HCT116 (cell line): ENCODE results near the gene TRAPPC14. TPM values are rescaled to one million over a fixed set of nuclear protein-coding genes. Genes with fewer than 3 reads are reported as not detected.

Experiments
- ATAC-seq: fragments of 200-7000 bp; cut with Tn5 transposase; 2 replicates; pipeline ENCODE4 v1.9.1; 2020; ENCODE audit warnings: mild to moderate bottlenecking, moderate library complexity
- BruUV-seq: library from RNA; stranded (reverse); fragments of 400-500 nt; replicated peaks from 2 replicates; lab custom pipeline; 2021; lab: Mats Ljungman, UMichigan
- CTCF ChIA-PET: fragments of 300-600 bp; sonication (Branson Sonifier 250); formaldehyde crosslinking; loops from one replicate; lab custom pipeline; 2021; ENCODE audit warnings: antibody characterized with exemption; lab: Charles Lee
- POLR2A ChIA-PET: fragments of 300-600, 350-600 bp; sonication (Branson Sonifier 250); formaldehyde crosslinking; loops from one replicate; lab custom pipeline; 2021; ENCODE audit warnings: antibody characterized with exemption; lab: Charles Lee
- RAD21 ChIA-PET, 2 experiments: fragments of 300-600 bp; sonication (Branson Sonifier 250); formaldehyde crosslinking; loops; one replicate each; lab custom pipeline; 2023; ENCODE audit warnings: low total read pairs in 2 of 2; ENCODE audit not compliant: uncharacterized antibody in 2 of 2, unreplicated experiment in 2 of 2, low non-redundant PET in 1 of 2; lab: Charles Lee
- DNase-seq: peaks from one replicate; pipeline ENCODE4 v3.0.0-alpha.2; 2010; ENCODE audit warnings: low read depth, low spot score
- H2AFZ ChIP-seq: fragments of 200-600 bp; shearing (Covaris generic), sonication (generic); 2 replicates; pipeline ENCODE4 v1.6.1; 2017; ENCODE audit warnings: low read depth, mixed run types, mixed read lengths, antibody characterized with exemption, low read length; ENCODE audit not compliant: poor library complexity, severe bottlenecking
- H3K27ac ChIP-seq: 2 replicates; pipeline ENCODE4 v1.5.1; 2012; ENCODE audit warnings: low read depth, low read length
- H3K27me3 ChIP-seq: fragments of 200-600 bp; sonication (generic); 2 replicates; pipeline ENCODE4 v1.6.1; 2016; ENCODE audit warnings: mixed run types, low read length, mixed read lengths; ENCODE audit not compliant: insufficient read depth
- H3K36me3 ChIP-seq, 2 experiments: fragments of 200-500 bp in 1 of 2; fragments of 200-600 bp in 1 of 2; sonication (Bioruptor generic) in 1 of 2; sonication (generic) in 1 of 2; 2 replicates each; pipeline versions ENCODE4 v1.5.1 to v1.6.1; 2014 to 2016; ENCODE audit warnings: low read length in 2 of 2, inconsistent platforms in 1 of 2, mixed read lengths in 1 of 2, mixed run types in 1 of 2; ENCODE audit not compliant: insufficient read depth in 2 of 2, control insufficient read depth in 1 of 2
- H3K4me1 ChIP-seq, 2 experiments: fragments of 200-600 bp in 1 of 2; sonication (generic) in 1 of 2; 2 replicates each; pipeline versions ENCODE4 v1.5.1 to v1.6.1; 2012 to 2017; ENCODE audit warnings: low read length in 2 of 2, inconsistent platforms in 1 of 2, mild to moderate bottlenecking in 1 of 2, mixed read lengths in 1 of 2, mixed run types in 1 of 2, moderate library complexity in 1 of 2; ENCODE audit not compliant: insufficient read depth in 2 of 2, control insufficient read depth in 1 of 2
- H3K4me2 ChIP-seq: fragments of 200-600 bp; sonication (generic); 2 replicates; pipeline ENCODE4 v1.6.1; 2017; ENCODE audit warnings: mixed run types, low read length, mixed read lengths
- H3K4me3 ChIP-seq, 2 experiments: fragments of 200-600 bp in 1 of 2; sonication (generic) in 1 of 2; replicated peaks in 1 of 2; 2 replicates each; pipeline ENCODE4 v1.5.1; 2011 to 2016; ENCODE audit warnings: low read length in 2 of 2, control low read depth in 1 of 2, low read depth in 1 of 2, mild to moderate bottlenecking in 1 of 2, mixed read lengths in 1 of 2, mixed run types in 1 of 2
- H3K79me2 ChIP-seq: fragments of 200-600 bp; sonication (generic); 2 replicates; pipeline ENCODE4 v1.6.1; 2017; ENCODE audit warnings: mild to moderate bottlenecking, mixed run types, low read length, moderate library complexity, mixed read lengths; ENCODE audit not compliant: insufficient read depth
- H3K9ac ChIP-seq: fragments of 200-600 bp; sonication (generic); 2 replicates; pipeline ENCODE4 v1.6.1; 2016; ENCODE audit warnings: low read length, mixed read lengths
- H3K9me2 ChIP-seq: fragments of 200-600 bp; sonication (generic), shearing (Covaris generic); 2 replicates; pipeline ENCODE4 v1.6.1; 2017; ENCODE audit warnings: mixed run types, mild to moderate bottlenecking, moderate library complexity; ENCODE audit not compliant: insufficient read depth
- H3K9me3 ChIP-seq, 2 experiments: fragments of 200-500 bp in 1 of 2; fragments of 200-600 bp in 1 of 2; sonication (Bioruptor generic) in 1 of 2; sonication (generic) in 1 of 2; 2 replicates each; pipeline ENCODE4 v1.6.1; 2014 to 2017; ENCODE audit warnings: low read length in 2 of 2, mixed read lengths in 2 of 2, inconsistent platforms in 1 of 2, low read depth in 1 of 2, mild to moderate bottlenecking in 1 of 2, mixed run types in 1 of 2, moderate library complexity in 1 of 2; ENCODE audit not compliant: control insufficient read depth in 1 of 2, insufficient read depth in 1 of 2
- H4K20me1 ChIP-seq: fragments of 200-600 bp; sonication (generic), shearing (Covaris generic); 2 replicates; pipeline ENCODE4 v1.6.1; 2017; ENCODE audit warnings: mixed run types, mild to moderate bottlenecking, moderate library complexity; ENCODE audit not compliant: insufficient read depth
- ELF1 ChIP-seq: IDR thresholded peaks from 2 replicates; pipeline ENCODE4 v1.6.1; 2012; ENCODE audit warnings: low read depth, borderline replicate concordance
- JUND ChIP-seq: IDR thresholded peaks from 2 replicates; pipeline ENCODE4 v1.6.1; 2012
- POLR2AphosphoS5 ChIP-seq: IDR thresholded peaks from 2 replicates; pipeline ENCODE4 v1.6.1; 2011; ENCODE audit warnings: mild to moderate bottlenecking, low read depth, low read length, moderate library complexity
- SIN3A ChIP-seq: IDR thresholded peaks from 2 replicates; pipeline ENCODE4 v1.6.1; 2012; ENCODE audit warnings: low read depth
- SRF ChIP-seq: IDR thresholded peaks from 2 replicates; pipeline ENCODE4 v1.6.1; 2012; ENCODE audit warnings: low read depth
- intact Hi-C: fragments of 100-400 bp; cut with micrococcal nuclease; formaldehyde crosslinking; loops from 2 replicates; pipeline ENCODE4 v1.10.0; 2022
- total RNA-seq: library from RNA; stranded (reverse); gene quantifications from one replicate; pipeline ENCODE4 v1.2.1, GENCODE V29; 2021; ENCODE audit not compliant: unreplicated experiment
- TF ChIP-seq, protein P1 (sequence below): IDR thresholded peaks from 2 replicates; pipeline ENCODE4 v1.6.1; 2012; ENCODE audit warnings: low read depth
- TF ChIP-seq, protein P2 (sequence below): IDR thresholded peaks from 2 replicates; pipeline ENCODE4 v1.6.1; 2011; ENCODE audit warnings: mild to moderate bottlenecking, low read length, moderate library complexity; ENCODE audit not compliant: insufficient replicate concordance; ENCODE audit errors: extremely low read depth

TRAPPC14 gene
- total RNA-seq, 1 experiment from 2014 or later, result 23.2 TPM

GRCh38 chr7:100118388-100119071 is 40.0 kb downstream of the TRAPPC14 start:
- peak overlapping the region; percentile 91 for H3K4me2 ChIP-seq
- RAD21 ChIA-PET, result no interaction called here
- CTCF ChIA-PET, result no interaction called here
- H4K20me1 ChIP-seq, result no peaks in the 10 kb centered on the region
- intact Hi-C loops, result no loop called here
- H3K36me3 ChIP-seq, result no peaks in the 10 kb centered on the region
- H3K9ac ChIP-seq, result peak overlapping the region; percentile 87
- no peaks in the 10 kb centered on the region for H3K9me2 ChIP-seq
- BruUV-seq, result TSS peak; percentile 59
- H3K27me3 ChIP-seq, result no peaks in the 10 kb centered on the region
- peak overlapping the region; percentile 50 for H3K27ac ChIP-seq
- ATAC-seq (no peak), DNase-seq (no peak)
- H2AFZ ChIP-seq, result no peak overlapping the region
- TF ChIP-seq SRF (no peak), ELF1 (no peak), JUND (no peak), SIN3A (no peak)
- TF ChIP-seq, protein P1, sequence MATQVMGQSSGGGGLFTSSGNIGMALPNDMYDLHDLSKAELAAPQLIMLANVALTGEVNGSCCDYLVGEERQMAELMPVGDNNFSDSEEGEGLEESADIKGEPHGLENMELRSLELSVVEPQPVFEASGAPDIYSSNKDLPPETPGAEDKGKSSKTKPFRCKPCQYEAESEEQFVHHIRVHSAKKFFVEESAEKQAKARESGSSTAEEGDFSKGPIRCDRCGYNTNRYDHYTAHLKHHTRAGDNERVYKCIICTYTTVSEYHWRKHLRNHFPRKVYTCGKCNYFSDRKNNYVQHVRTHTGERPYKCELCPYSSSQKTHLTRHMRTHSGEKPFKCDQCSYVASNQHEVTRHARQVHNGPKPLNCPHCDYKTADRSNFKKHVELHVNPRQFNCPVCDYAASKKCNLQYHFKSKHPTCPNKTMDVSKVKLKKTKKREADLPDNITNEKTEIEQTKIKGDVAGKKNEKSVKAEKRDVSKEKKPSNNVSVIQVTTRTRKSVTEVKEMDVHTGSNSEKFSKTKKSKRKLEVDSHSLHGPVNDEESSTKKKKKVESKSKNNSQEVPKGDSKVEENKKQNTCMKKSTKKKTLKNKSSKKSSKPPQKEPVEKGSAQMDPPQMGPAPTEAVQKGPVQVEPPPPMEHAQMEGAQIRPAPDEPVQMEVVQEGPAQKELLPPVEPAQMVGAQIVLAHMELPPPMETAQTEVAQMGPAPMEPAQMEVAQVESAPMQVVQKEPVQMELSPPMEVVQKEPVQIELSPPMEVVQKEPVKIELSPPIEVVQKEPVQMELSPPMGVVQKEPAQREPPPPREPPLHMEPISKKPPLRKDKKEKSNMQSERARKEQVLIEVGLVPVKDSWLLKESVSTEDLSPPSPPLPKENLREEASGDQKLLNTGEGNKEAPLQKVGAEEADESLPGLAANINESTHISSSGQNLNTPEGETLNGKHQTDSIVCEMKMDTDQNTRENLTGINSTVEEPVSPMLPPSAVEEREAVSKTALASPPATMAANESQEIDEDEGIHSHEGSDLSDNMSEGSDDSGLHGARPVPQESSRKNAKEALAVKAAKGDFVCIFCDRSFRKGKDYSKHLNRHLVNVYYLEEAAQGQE, result no peak
- POLR2A ChIA-PET, result no interaction called here
- H3K9me3 ChIP-seq, result no peaks in the 10 kb centered on the region
- H3K4me1 ChIP-seq, result peaks cover 8 to 20% of the 10 kb centered on the region in 2 experiments
- peaks cover 11% of the 10 kb centered on the region for H3K79me2 ChIP-seq
- peak overlapping the region; percentile 90 to 99 for H3K4me3 ChIP-seq

- no TSS peak for BruUV-seq
- H4K20me1 ChIP-seq, result no peaks in the 10 kb centered on the region
- no peaks in the 10 kb centered on the region for H3K9me2 ChIP-seq
- H3K36me3 ChIP-seq, result peaks cover 3 to 5% of the 10 kb centered on the region in 2 experiments; a peak in 3 of 4 replicates
- H3K27me3 ChIP-seq, result no peaks in the 10 kb centered on the region
- no peak overlapping the region for H2AFZ ChIP-seq
- ChIA-PET CTCF (no interaction called here), RAD21 (no interaction called here)
- H3K4me3 ChIP-seq, result no peak overlapping the region
- no peaks in the 10 kb centered on the region for H3K9me3 ChIP-seq
- no peak overlapping the region for H3K27ac ChIP-seq
- TF ChIP-seq POLR2AphosphoS5, result no peak
- TF ChIP-seq, protein P2, sequence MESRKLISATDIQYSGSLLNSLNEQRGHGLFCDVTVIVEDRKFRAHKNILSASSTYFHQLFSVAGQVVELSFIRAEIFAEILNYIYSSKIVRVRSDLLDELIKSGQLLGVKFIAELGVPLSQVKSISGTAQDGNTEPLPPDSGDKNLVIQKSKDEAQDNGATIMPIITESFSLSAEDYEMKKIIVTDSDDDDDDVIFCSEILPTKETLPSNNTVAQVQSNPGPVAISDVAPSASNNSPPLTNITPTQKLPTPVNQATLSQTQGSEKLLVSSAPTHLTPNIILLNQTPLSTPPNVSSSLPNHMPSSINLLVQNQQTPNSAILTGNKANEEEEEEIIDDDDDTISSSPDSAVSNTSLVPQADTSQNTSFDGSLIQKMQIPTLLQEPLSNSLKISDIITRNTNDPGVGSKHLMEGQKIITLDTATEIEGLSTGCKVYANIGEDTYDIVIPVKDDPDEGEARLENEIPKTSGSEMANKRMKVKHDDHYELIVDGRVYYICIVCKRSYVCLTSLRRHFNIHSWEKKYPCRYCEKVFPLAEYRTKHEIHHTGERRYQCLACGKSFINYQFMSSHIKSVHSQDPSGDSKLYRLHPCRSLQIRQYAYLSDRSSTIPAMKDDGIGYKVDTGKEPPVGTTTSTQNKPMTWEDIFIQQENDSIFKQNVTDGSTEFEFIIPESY, result no peak
- TF ChIP-seq, all 23 proteins: peak for 0
- Histone ChIP-seq H3K4me1 (peaks cover under 1 to 12% of the 10 kb centered on the region in 2 experiments), H3K79me2 (peaks cover 11% of the 10 kb centered on the region), H3K9ac (no peak overlapping the region), H3K4me2 (no peak overlapping the region)
- DNase-seq (no peak), ATAC-seq (no peak)
- POLR2A ChIA-PET, result interaction anchor here (0.7 kb wide), 1 partner anchor 10 kb away, joined by 3 read pairs; no protein-coding TSS in a partner anchor
- intact Hi-C loops, result no loop called here
Measured at GRCh38 chr7:100115026-100115425, 43.5 kb downstream of the TRAPPC14 start.
